PC-9 (cell line): ENCODE results near the gene TESMIN. TPM values are rescaled to one million over a fixed set of nuclear protein-coding genes. Genes with fewer than 3 reads are reported as not detected.
A peak's percentile ranks its signal among the peaks of the same experiment; 100 is the strongest.

ENCODE experiments used
- BruUV-seq: library from RNA; stranded (reverse); fragments of 400-500 nt; replicated peaks from 2 replicates; lab custom pipeline; 2021; lab: Mats Ljungman, UMichigan
- CTCF ChIA-PET: fragments of 300-600 bp; sonication (Branson Sonifier 250); formaldehyde crosslinking; loops from one replicate; lab custom pipeline; 2022; ENCODE audit warnings: antibody characterized with exemption; lab: Charles Lee
- POLR2A ChIA-PET: fragments of 300-600 bp; sonication (Branson Sonifier 250); formaldehyde crosslinking; loops from one replicate; lab custom pipeline; 2022; ENCODE audit warnings: antibody characterized with exemption; ENCODE audit not compliant: unreplicated experiment; lab: Charles Lee
- DNase-seq, 2 experiments: peaks; one replicate each; pipeline versions ENCODE4 v3.0.0 to v3.0.0-alpha.2; 2015 to 2022; ENCODE audit warnings: mixed read lengths in 1 of 2
- H2AFZ ChIP-seq: fragments of 200-600 bp; sonication (generic); 2 replicates; pipeline ENCODE4 v1.8.1; 2017; ENCODE audit warnings: antibody characterized with exemption
- H3F3A ChIP-seq: fragments of 200-600 bp; sonication (generic); 2 replicates; pipeline ENCODE4 v1.8.1; 2017; ENCODE audit warnings: antibody characterized with exemption, mild to moderate bottlenecking, low read depth; ENCODE audit not compliant: insufficient read depth
- H3K27ac ChIP-seq: fragments of 200-600 bp; sonication (generic); 2 replicates; pipeline ENCODE4 v1.6.1; 2016; ENCODE audit warnings: mixed run types
- H3K27me3 ChIP-seq: fragments of 200-600 bp; sonication (generic); 2 replicates; pipeline ENCODE4 v1.6.1; 2016; ENCODE audit warnings: low read depth, mixed run types; ENCODE audit not compliant: insufficient read depth
- H3K36me3 ChIP-seq: fragments of 200-600 bp; sonication (generic); 2 replicates; pipeline ENCODE4 v1.6.1; 2016; ENCODE audit warnings: low read depth, mixed run types
- H3K4me1 ChIP-seq: fragments of 200-600 bp; sonication (generic); replicated peaks from 2 replicates; pipeline ENCODE4 v1.6.1; 2016; ENCODE audit warnings: mixed run types; ENCODE audit not compliant: insufficient read depth
- H3K4me2 ChIP-seq: fragments of 200-600 bp; sonication (generic); 2 replicates; pipeline ENCODE4 v1.6.1; 2017; ENCODE audit warnings: mixed run types
- H3K4me3 ChIP-seq: fragments of 200-600 bp; sonication (generic); 2 replicates; pipeline ENCODE4 v1.6.1; 2016; ENCODE audit warnings: mixed run types
- H3K79me2 ChIP-seq: fragments of 200-600 bp; sonication (generic); 2 replicates; pipeline ENCODE4 v1.6.1; 2017; ENCODE audit warnings: low read depth, mixed run types
- H3K9me2 ChIP-seq: fragments of 200-600 bp; sonication (generic); 2 replicates; pipeline ENCODE4 v1.8.1; 2017; ENCODE audit warnings: mild to moderate bottlenecking; ENCODE audit not compliant: insufficient read depth
- H3K9me3 ChIP-seq: fragments of 200-600 bp; sonication (generic); 2 replicates; pipeline ENCODE4 v1.8.1; 2016; ENCODE audit warnings: low read depth; ENCODE audit not compliant: insufficient read depth
- H4K20me1 ChIP-seq: fragments of 200-600 bp; sonication (generic); 2 replicates; pipeline ENCODE4 v1.8.1; 2017; ENCODE audit not compliant: insufficient read depth
- EZH2 ChIP-seq: fragments of 200-600 bp; sonication (generic); IDR thresholded peaks from 2 replicates; pipeline ENCODE4 v1.8.0; 2017; ENCODE audit warnings: antibody characterized with exemption, low read depth
- intact Hi-C: fragments of 100-400 bp; cut with micrococcal nuclease; formaldehyde crosslinking; loops from one replicate; pipeline ENCODE4 v1.10.0; 2022; ENCODE audit not compliant: unreplicated experiment
- total RNA-seq: library from RNA; stranded (reverse); gene quantifications from 2 replicates; pipeline ENCODE4 v1.2.3, GENCODE V29; 2021
- TF ChIP-seq, protein P1 (sequence below): fragments of 200-600 bp; sonication (generic); conservative IDR thresholded peaks from 2 replicates; pipeline ENCODE4 v1.6.1; 2017; ENCODE audit warnings: mixed run types, antibody characterized with exemption, mild to moderate bottlenecking, moderate library complexity

The TESMIN gene
- total RNA-seq, 1 experiment from 2014 or later = 23.9 TPM

DNA sequence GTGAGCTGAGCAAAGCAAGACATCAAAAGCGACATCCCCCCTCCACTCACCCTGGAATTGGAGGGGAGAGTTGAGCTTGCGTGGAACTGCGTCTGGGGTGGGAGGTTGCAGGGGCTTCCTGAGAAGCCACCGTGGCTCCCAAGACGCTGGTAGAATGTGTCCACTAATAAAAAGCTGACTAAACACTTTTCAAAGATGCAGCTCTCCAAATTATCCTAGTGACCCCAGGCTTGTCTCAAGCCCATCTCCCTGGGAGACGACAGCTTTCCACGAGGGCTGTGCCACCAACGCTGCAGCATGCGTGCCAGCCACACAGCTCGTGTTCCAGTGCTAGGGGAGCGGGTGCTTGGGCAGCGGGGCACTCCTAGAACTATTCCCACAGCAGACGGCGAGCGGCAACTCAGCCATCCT lies 73.3 kb downstream of the TESMIN start:
- Histone ChIP-seq H3K79me2 (no peaks in the 10 kb centered on the region), H2AFZ (no peak overlapping the region), H3K9me2 (no peaks in the 10 kb centered on the region), H3K36me3 (no peaks in the 10 kb centered on the region), H4K20me1 (no peaks in the 10 kb centered on the region), H3K9me3 (no peaks in the 10 kb centered on the region), H3F3A (peaks cover 20% of the 10 kb centered on the region), H3K27me3 (peaks cover 3% of the 10 kb centered on the region; the same call in 1 of the 2 replicates), H3K4me3 (no peak overlapping the region), H3K27ac (no peak overlapping the region), H3K4me2 (no peak overlapping the region), H3K4me1 (peaks cover 20% of the 10 kb centered on the region)
- no TSS peak for BruUV-seq
- ChIA-PET POLR2A (interaction anchor here (0.5 to 0.7 kb wide), 4 partner anchors 39 to 167 kb away, joined by 3 to 13 read pairs (median 3); no protein-coding TSS in a partner anchor), CTCF (interaction anchor here (0.5 to 0.6 kb wide), 2 partner anchors 280 to 499 kb away, joined by 5 to 17 read pairs; no protein-coding TSS in a partner anchor)
- intact Hi-C loops = no loop called here
- DNase-seq = no peak
- TF ChIP-seq, protein P1, sequence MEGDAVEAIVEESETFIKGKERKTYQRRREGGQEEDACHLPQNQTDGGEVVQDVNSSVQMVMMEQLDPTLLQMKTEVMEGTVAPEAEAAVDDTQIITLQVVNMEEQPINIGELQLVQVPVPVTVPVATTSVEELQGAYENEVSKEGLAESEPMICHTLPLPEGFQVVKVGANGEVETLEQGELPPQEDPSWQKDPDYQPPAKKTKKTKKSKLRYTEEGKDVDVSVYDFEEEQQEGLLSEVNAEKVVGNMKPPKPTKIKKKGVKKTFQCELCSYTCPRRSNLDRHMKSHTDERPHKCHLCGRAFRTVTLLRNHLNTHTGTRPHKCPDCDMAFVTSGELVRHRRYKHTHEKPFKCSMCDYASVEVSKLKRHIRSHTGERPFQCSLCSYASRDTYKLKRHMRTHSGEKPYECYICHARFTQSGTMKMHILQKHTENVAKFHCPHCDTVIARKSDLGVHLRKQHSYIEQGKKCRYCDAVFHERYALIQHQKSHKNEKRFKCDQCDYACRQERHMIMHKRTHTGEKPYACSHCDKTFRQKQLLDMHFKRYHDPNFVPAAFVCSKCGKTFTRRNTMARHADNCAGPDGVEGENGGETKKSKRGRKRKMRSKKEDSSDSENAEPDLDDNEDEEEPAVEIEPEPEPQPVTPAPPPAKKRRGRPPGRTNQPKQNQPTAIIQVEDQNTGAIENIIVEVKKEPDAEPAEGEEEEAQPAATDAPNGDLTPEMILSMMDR = no peak
- no peak for TF ChIP-seq EZH2

DNA sequence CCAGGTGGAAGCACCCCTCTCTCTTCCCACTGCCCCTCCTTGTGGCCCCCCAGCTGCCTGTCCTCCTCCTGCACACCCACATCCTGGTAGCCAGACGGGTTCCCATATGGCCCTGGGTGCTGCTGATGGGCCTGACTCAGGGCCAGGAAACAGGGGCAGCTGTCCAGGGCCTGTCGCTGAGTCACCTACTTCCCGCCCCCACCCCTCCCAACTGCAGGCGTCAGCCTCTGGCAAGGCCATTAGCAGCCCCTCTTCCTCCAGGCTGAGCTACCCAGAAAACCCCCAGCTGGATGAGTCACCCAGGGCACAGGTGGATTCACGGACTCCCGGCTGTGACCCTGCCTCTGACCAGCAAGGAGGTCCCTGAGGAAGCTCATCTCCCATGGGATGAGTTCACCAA lies 73.9 kb downstream of the TESMIN start:
- Histone ChIP-seq H3K27ac (no peak overlapping the region), H3K9me3 (no peaks in the 10 kb centered on the region), H3K4me2 (peak overlapping the region; percentile 34; the same call in 1 of the 2 replicates), H3K27me3 (no peaks in the 10 kb centered on the region), H4K20me1 (no peaks in the 10 kb centered on the region), H3K4me1 (peaks cover 20% of the 10 kb centered on the region), H3K4me3 (no peak overlapping the region), H3K36me3 (no peaks in the 10 kb centered on the region), H3K79me2 (no peaks in the 10 kb centered on the region), H2AFZ (no peak overlapping the region), H3K9me2 (no peaks in the 10 kb centered on the region), H3F3A (peaks cover 20% of the 10 kb centered on the region)
- CTCF ChIA-PET = interaction anchor here (0.6 kb wide), 1 partner anchor 280 kb away, joined by 17 read pairs; no protein-coding TSS in a partner anchor
- intact Hi-C loops = no loop called here
- POLR2A ChIA-PET = interaction anchor here (0.5 to 0.7 kb wide), 2 partner anchors 40 to 89 kb away, joined by 3 read pairs; no protein-coding TSS in a partner anchor
- no TSS peak for BruUV-seq
- peak; percentile 85 to 90 for DNase-seq
- TF ChIP-seq EZH2 = no peak
- TF ChIP-seq, protein P1 = no peak

DNA sequence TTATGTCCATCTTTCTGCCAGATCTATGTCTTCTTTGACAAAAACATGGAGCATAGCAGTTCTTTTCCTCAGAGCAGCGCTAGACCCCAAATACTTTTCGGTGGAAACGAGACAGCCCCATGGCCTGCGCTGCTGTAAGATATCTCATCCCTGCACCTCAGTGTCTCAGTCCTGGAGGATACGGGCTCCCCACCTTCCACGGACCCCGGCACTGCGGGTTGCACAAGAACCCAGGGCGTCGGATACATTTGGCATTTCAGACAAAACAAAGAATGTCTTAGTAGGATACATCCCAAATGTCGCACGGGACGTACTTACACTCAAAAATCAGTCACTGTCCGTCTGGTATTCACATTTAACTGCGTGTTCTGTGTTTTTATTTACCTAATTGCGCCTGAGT lies 76.9 kb downstream of the TESMIN start:
- no peaks in the 10 kb centered on the region for H3K9me3 ChIP-seq
- no peaks in the 10 kb centered on the region for H3K27me3 ChIP-seq
- intact Hi-C loops = no loop called here
- no peak overlapping the region for H2AFZ ChIP-seq
- H3K36me3 ChIP-seq = no peaks in the 10 kb centered on the region
- H3K4me1 ChIP-seq = peaks cover 20% of the 10 kb centered on the region
- no peak overlapping the region for H3K27ac ChIP-seq
- no TSS peak for BruUV-seq
- H3K79me2 ChIP-seq = no peaks in the 10 kb centered on the region
- no peaks in the 10 kb centered on the region for H3K9me2 ChIP-seq
- H4K20me1 ChIP-seq = no peaks in the 10 kb centered on the region
- H3F3A ChIP-seq = peaks cover 20% of the 10 kb centered on the region
- no peak for TF ChIP-seq EZH2
- CTCF ChIA-PET = no interaction called here
- no peak overlapping the region for H3K4me2 ChIP-seq
- no peak for DNase-seq
- POLR2A ChIA-PET = no interaction called here
- no peak overlapping the region for H3K4me3 ChIP-seq
